Heart left ventricle (tissue), 13 donors: ENCODE results near the gene LRRC1.

Experiments
- POLR2A ChIP-seq, 2 donors: fragments of 450-650 bp; IDR thresholded peaks; one replicate each; pipeline ENCODE4 v1.6.1; 2017; ENCODE audit warnings: antibody characterized with exemption in 2 of 2, mild to moderate bottlenecking in 2 of 2, moderate library complexity in 2 of 2
- TF ChIP-seq, protein P1 (sequence below), 12 donors: fragments of 200-600 bp; sonication (generic) in 4 of 12; IDR thresholded peaks; one replicate each; pipeline versions ENCODE4 v1.5.0 to v1.8.0; 2018 to 2022; ENCODE audit warnings: antibody characterized with exemption in 12 of 12, mild to moderate bottlenecking in 5 of 12
- donor health status: ischemic (EF 13 %, LVEDD 7.1; RV severe dilation, severe dysfunction).
- donor health status: DM: no; HTN: yes; CAD: no.
- donor health status: DM: no; HTN: no; CAD: no.
- donor health status: ischemic (EF 25% LVEDD 6.9; RV normal size, moderate dysfunction).
- donor health status: ischemic (EF 25% LVEDD 5.7; RV mildly dilated, moderate dysfunction).
- donor health status: ischemic (EF 35%, LVEDD 5.7; RV mildly dilated, moderate dysfunction).
- donor health status: nonischemic (EF 11% LVEDD 7.7; RV severe dilation, severe dysfunction).
- donor health status: DM: yes; HTN: yes; CAD: no.
- donor health status: PGD.
- donor health status: ischemic (EF 29% LVEDD 5.4; RV normal size, mild dysfunction).
- donor health status: nonischemic (EF 23%, LVEDD 6.1; RV moderate dilation, normal function).

DNA sequence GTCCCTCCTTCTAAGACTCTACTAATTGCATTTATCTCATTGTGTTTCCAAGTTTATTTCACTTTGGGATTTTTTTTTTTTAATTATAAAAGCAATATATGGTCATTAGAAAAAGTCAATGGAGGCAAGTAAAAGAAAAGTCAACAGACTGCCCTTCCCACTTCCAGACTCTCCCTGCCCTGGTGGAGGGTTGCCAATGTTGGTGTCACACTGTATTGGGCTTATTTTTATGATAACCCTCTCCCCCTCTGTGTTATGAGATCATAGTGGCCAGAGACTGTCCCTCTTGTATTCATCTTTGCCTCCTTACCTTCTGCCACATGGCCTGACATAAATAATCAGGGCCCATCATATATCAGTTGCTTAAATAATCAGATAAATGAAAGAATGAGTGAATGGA lies 63.4 kb downstream of the LRRC1 start:
- TF ChIP-seq, protein P1, sequence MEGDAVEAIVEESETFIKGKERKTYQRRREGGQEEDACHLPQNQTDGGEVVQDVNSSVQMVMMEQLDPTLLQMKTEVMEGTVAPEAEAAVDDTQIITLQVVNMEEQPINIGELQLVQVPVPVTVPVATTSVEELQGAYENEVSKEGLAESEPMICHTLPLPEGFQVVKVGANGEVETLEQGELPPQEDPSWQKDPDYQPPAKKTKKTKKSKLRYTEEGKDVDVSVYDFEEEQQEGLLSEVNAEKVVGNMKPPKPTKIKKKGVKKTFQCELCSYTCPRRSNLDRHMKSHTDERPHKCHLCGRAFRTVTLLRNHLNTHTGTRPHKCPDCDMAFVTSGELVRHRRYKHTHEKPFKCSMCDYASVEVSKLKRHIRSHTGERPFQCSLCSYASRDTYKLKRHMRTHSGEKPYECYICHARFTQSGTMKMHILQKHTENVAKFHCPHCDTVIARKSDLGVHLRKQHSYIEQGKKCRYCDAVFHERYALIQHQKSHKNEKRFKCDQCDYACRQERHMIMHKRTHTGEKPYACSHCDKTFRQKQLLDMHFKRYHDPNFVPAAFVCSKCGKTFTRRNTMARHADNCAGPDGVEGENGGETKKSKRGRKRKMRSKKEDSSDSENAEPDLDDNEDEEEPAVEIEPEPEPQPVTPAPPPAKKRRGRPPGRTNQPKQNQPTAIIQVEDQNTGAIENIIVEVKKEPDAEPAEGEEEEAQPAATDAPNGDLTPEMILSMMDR (IDR thresholded peaks at IDR 0.05) = no peak
- TF ChIP-seq POLR2A (IDR thresholded peaks at IDR 0.05) = no peak
